ENCODE results near the gene SORL1.

The SORL1 gene

DNA sequence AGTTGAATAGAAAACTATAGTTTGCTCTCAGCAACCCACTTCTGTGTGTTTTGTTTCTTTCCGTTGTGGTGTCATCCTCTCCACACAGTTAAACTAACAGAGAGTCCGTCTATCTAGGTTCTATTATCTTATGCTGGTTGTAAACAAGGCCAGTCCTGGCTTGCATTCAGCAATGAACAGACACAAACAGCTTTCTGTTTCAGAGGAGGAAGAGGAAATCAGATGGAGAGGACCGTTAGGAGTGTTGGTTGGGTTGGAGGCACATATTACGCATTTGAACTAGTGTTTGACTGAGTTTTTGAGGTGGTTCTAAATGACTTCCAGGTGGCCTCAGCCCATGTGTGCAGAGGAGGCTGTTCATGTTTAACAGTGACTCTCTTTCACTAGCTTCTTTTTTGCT is 130.2 kb downstream of the SORL1 start:
- DNase-seq (ENCODE audit: low read depth in 2 of 2): no peak

DNA sequence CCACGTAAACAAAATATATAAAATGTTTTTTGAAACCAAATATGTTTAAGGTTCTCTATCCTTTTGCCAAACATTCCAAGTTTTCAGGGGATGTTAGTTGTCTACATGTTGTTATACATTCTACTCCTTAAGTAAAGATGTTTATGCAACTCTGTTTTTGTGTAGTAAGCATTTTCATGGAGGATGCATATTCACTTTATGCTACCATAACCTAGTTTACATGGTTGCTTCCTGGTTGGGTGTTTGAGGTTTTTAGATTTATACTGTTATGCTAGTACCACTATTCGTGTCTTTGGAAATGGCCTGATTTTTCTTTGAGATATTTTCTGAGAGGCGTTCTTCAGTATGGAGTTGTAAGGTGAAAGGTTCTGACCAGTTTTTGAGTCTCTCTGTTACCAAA is 131.7 kb downstream of the SORL1 start:
- no peak for DNase-seq (ENCODE audit: low read depth in 2 of 2)

DNA sequence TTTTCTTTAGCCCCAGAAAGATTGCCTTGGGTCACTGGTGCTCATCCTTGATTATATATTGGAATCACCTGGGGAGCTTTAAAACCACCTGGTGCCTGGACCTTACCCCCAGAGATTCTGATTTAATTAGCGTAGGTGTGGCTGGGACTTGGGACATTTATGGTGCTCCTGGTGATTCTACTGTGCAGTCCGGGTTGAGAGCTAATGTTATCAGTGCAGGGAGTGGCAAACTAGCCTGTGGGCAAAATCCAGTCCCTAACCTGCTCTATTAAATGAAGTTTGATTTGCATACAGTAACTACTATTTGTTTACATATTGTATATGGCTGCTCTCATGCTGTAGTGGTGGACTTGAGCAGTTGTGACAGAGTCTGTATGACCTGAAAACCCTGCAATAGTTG is 134.6 kb downstream of the SORL1 start:
- no peak for DNase-seq (ENCODE audit: low read depth in 2 of 2)

DNA sequence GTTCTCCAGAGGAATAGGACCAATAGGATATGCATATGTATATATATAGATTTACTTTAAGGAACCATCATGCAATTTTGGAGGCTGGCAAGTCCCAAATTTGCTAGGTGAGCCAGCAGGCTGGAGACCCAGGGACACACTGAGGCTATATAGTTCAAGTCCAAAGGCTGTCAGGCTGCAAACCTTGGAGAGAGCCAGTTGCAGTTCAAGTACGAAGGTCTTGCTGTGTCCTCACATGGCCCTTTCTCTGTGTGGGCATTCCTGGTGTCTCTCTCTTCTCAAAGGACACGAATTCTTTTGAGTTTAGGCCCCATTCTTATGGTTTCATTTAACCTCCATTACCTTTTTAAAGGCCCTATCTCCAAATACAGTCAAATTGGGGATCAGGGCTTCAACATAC is 135.1 kb downstream of the SORL1 start:
- DNase-seq (ENCODE audit: low read depth in 2 of 2): no peak

DNA sequence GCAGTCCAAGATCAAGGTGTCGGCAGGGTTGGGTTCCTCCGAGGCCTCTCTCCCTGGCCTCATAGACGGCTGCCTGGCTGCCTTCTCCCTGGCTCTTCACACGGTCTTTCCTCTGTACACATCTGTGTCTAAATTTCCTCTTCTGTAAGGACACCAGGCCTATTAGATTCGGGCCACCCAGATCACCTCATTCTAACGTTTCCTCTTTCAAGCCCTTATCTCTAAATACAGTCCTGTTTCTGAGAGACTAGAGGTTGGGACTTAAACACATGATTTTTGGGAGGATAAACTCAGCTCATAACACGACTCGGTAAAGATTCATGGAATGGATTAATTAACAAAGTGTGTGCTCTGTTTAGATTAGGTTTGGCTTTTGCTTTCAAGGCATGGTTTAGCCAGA is 136.6 kb downstream of the SORL1 start:
- DNase-seq (ENCODE audit: low read depth in 2 of 2): no peak

DNA sequence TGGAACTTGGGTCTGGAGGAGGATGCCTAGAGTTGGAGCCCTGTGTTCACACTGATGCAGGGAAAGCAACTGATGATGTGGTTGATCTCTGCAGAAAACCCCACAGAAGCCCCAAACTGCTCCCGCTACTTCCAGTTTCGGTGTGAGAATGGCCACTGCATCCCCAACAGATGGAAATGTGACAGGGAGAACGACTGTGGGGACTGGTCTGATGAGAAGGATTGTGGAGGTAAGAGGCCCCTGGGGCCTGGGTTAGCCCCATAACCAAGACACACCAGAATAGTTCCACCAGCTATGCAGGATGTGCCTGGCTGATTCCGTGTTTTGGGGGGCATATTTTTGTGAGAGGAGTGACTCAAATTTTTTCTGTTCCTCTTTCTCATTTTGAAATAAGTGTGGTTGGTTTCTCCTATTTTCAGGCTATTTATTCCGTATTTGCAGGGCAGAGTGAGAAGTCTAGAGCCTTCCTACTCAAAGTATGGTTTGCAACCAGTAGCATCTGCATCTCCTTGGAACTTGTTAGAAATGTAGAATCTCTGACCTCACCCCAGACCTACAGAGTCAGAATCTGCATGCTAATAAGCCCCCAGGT is 137.9 kb downstream of the SORL1 start:
- DNase-seq (ENCODE audit: low read depth in 2 of 2): peak in 1 of 2 experiments; percentile 18

DNA sequence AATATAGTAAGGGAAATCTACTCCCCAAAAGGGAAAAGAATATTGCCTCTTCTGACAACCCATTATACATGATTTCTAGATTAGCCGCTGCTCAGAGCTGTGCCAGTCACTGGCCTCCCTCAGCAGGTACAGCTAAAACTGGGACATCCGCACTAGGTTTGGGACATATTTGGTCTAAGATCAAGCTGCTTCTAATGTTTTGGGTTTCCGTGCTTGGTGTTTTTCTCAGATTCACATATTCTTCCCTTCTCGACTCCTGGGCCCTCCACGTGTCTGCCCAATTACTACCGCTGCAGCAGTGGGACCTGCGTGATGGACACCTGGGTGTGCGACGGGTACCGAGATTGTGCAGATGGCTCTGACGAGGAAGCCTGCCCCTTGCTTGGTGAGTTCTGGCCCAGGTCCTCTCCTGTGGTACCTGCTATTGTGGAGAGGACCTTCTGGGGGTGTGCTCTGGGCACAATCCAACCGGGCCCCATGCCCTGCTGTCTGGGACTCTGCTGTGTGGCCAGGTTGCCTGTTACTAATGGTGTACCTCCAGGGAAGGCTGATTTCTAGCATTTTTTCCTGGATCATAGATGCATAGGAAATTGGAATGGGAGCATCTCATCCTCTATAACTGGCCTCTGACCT is 138.8 kb downstream of the SORL1 start:
- no peak for DNase-seq (ENCODE audit: low read depth in 2 of 2)

DNA sequence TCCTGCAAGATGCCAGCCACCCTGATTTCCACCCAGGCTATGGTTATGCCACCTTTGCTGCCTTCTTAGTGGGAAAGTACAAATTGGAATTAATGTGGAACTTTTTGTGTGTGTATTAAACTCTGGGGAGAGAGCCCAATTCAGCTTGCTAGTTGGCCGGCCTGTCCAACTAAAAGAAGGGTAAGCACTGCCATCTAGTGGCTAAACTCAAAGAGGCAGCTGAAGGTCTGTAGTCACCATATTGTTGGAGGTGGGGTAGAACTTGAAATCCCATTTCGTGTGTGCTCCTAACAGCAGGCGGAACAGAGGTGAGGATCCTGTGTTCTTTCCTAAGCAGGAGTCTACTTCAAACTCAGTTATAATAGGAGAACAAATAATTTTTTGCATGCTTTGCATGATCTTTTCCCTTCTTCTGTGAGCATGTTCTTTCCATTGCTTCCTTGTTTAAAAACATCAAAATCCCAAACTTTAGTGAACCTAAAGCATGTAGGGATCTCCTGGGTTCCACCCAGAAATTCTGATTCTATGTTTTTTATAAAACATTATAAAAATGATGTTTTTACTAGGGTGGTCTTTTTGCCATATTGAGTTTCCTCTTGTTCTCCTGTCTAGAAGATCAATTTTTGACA is 139.4 kb downstream of the SORL1 start:
- DNase-seq (ENCODE audit: low read depth in 2 of 2): peak; percentile 41 to 58

DNA sequence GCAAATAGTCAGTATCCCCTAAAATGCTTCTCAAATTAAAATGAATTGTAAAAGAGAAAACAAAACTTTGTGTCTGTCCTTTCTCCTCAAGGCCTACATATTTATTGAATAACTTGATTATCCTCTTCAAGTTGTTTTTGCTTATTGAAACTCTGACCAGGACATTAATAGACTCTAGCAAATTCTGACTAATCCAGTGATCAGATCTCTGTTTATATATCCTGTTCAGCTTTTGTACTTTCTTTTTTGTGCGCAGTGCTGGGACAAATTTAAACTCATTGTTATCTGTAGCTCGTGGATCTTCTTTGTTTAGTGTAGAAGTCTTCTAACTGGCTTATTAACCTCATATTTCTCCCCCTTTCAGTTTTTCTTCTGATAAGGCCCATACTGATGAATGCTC is 140.6 kb downstream of the SORL1 start:
- DNase-seq (ENCODE audit: low read depth in 2 of 2): no peak

DNA sequence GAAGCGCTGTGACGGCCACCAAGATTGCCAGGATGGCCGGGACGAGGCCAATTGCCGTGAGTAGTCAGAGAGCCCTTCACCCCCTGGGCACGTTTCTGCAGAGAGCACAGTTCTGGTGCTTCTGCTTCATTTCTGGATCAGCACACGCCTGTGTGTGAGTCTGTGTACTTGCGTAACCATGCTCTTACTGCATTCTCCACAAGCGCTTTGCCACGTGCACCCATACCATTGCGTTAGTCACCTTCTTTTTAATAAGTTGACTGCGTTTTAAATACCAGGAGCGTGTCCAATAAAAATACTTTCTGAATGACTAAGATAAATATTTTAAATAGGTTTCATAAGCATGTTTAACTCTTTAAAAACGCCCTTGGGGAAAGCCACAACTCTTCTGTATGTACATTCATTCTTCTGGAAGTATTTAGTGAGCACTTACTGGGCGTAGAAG is 143.6 kb downstream of the SORL1 start:
- DNase-seq (ENCODE audit: low read depth in 2 of 2): no peak

DNA sequence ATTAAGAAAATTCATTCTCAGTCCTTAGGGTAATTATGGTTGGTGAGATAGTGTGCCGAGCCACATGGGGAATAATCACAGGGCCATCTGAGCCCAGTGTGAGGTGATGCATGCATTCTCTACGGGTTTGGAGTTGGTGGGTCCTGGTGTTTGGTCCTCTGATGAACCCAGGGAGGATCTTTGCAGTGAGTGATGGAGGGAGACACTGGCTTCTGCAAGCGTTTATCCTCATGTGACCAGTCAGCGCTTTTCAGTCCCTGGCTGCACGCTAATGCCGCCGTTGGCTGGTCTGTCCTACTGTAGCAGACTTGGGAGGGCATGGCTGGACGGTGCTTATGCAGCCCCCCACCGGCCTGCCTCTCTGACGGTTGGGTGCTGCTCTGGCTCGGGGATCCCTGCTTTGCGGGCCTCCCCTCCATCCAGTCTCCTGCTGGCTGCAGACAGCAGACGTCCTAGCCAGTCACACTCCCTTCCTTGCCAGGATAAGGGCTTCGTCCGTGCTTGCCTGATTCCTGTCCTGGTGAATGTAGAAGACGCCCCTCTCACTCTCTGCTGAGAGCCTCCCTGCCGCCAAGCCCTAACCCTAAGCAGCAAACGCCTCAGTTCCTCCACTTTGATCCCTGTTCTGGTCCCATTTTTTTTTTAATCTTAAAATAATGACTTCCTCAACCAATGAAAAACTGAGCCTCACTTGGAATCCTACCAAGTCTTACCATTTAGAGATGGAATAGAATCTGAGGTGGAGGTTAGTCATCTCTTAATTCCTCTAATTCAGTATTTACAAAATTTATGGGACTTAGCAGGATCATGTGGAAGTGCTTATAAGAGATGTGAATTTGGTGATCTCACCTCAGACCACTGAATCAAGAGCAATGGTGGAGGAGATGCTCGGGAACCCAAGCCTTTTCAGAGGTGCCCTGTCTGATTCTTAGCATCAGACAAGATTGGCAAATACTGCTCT is 144.4 kb downstream of the SORL1 start:
- no peak for DNase-seq (ENCODE audit: low read depth in 2 of 2)

DNA sequence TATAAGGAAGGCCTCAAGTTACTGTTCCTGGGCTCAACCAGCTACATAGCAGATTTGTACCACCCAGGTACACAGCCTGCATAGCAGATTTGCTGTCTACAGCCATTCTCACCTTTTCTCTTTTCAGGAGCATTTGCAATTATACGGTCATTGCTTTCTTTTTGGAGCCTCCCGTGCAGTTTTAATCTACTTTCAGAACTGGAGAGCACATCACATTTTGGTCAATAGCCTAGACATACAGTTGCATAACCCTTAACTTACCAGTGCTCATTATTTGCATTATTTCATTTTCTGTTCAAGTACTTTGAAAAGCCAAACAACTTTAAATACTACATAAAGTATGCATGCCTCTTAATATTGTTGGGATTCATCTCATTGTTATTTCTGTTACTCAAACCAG is 151.2 kb downstream of the SORL1 start:
- DNase-seq (ENCODE audit: low read depth in 2 of 2): no peak

DNA sequence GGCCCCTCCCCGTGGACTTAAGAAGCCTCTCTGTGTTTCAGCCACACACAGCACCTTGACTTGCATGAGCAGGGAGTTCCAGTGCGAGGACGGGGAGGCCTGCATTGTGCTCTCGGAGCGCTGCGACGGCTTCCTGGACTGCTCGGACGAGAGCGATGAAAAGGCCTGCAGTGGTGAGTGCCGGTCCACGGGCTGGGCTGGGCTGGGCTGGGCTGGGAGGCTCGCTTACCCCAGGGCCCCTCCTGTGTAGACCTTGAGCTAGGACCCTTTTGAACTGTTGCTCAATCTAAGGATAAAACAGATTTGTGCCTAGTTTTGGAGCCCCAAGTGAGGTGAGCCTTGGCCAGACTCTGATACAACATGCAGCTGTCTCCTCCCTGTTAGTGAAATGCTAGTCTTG is 152.0 kb downstream of the SORL1 start:
- no peak for DNase-seq (ENCODE audit: low read depth in 2 of 2)

DNA sequence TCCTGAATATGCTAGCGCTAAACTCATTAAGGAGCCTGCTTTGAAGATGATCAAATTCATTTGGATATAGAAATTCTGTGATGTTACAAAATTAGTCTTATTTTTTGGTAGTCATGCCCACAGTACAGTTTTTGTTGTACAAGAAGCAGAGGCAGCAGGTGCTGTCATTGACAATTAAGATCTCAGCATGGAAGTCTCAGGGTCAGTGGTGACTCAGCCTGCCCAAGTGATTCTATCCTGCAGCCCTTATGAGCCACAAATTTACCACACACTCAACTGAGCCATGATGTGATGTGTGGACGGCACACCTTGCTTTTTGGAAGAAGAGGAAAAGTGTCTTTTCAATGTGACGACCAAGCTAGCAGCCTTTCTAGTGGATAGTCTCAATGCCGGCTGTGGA is 154.2 kb downstream of the SORL1 start:
- DNase-seq (ENCODE audit: low read depth in 2 of 2): no peak

DNA sequence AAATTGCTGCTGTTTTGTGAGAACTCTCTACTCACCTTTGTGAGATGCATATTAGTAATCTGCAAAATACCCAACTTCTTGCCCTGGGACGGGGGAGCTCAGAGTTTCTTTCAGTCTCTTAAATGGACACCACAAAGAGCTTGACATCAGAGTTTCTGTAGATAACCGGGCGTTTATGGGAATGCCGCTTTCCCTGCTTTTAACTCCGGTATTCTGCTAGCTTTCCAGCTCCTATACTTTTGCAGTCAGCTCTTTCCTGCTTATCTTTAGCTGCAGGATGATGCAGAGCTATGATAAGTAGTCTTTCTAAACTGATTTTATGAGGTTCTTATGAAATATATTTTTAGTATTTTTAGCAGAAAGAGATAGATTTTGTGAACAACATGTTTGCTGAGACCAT is 155.2 kb downstream of the SORL1 start:
- no peak for DNase-seq (ENCODE audit: low read depth in 2 of 2)

DNA sequence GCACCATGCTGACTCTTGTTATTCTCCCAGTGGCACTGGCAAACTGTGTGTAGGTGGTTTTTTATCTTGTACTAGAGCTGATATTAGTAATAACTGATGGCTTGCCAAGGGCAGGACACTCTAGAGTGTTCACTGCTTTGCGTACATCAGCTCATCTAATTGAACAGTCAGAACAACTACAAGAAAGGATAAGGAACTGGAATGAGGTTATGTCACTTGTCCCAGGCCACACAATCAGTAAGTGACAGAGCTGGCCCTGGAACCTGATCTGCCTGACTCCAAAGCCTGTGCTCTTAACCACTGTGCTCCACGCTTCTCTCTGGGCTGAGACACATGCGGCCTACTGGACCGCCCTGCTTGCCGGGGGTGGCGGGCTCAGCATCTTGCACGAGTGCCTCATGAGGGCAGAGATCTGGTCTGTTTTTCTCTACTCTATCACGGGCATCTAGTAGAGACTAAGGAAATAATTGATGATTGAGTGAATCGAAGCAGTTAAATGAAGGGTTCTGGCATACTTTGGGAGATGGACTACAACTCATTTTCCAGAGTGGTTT is 156.5 kb downstream of the SORL1 start:
- no peak for DNase-seq (ENCODE audit: low read depth in 2 of 2)

DNA sequence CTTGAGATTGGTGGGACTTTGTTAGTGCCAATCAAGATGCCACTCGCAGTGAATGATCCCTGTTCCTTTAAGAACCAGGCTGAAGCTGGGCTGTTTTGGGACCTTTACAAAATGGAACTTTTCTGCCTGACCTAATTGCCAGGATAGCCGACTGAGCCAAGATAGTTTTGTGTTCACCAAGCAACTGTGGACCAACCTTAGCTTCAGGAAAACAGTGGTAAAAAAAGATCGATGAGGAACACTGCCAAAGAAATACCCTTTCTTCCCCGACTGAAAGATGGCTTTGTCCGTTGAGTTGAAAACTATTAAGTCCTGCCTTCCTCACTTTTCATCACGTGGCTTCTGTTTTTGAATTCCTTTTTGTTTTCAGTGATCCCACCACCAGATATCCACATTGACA is 158.6 kb downstream of the SORL1 start:
- DNase-seq (ENCODE audit: low read depth in 2 of 2): no peak

DNA sequence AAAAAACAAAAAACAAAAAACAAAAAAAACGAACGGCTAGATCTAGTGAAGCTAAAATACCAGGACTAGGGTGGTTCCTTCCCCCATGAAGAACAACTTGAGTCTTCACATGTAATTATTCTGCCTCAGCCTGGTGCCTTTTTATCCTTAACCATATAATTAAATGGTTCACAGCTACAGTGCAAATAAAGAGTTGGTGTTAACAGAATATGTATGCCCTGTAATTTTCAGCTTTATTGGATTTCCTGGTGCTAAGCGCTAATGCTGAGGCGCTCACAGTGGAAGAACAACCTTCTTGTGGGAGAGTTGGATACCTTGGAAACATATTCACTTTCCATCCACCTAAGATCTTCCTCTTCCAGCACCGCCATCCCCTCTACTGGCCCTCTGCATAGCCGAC is 159.1 kb downstream of the SORL1 start:
- DNase-seq (ENCODE audit: low read depth in 2 of 2): no peak

DNA sequence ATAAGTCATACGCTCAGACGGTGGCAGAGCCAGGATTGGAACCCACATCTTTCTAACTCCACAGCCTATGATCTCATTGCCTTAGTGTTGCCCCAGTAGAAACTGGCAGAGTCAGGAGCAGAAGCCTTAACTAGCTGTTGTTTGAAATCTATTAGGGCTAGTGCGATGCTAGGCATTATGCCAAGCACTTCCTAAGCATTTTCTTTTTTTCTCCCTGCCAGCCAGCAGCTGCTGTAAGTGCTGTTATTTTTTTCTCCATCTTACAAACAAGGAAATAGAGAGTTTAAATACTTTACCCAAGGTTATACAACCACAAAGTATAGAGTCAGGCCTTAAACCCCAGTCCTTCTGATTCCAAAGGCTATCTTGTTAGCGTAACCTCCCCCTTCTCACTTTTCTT is 161.6 kb downstream of the SORL1 start:
- no peak for DNase-seq (ENCODE audit: low read depth in 2 of 2)

DNA sequence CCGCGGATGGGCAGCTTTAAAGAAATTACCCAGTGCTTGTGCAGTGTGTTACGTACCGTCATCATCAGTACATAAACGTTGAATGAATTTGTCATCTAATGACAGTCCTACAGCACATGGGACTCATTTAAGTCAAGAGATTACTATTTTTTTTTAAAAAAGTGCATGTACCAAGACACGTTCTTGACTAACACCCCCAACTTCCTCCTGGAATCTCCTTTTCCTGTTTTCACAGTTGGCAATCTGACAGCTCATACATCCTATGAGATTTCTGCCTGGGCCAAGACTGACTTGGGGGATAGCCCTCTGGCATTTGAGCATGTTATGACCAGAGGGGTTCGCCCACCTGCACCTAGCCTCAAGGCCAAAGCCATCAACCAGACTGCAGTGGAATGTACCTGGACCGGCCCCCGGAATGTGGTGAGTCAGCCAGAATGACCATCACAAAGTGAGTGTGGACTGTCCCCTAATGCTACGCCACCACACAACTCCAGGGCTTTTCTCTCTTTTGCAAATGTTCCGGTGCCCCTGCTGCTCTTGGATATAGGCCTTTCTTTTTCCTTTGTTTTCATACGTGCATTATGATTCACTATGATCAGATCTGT is 162.6 kb downstream of the SORL1 start:
- DNase-seq (ENCODE audit: low read depth in 2 of 2): no peak

DNA sequence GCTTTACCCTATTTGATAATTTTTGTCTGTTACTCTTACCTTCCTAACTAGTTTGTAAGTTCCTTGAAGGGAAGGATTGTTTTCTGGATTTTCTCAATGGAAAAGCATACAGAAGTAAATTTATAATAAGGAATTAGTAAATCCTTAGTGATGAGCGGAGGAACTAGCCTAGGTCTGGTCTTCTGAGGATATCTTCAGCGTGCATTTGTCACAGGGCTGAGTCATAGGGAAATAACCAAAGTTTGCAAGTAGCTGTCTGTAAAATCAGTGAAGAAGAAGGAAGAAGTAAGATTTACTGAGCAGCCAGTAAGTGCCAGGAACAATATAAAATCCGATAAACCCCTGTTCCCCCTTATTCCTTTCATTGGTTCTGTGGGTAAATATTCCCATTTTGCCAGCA is 163.4 kb downstream of the SORL1 start:
- no peak for DNase-seq (ENCODE audit: low read depth in 2 of 2)

DNA sequence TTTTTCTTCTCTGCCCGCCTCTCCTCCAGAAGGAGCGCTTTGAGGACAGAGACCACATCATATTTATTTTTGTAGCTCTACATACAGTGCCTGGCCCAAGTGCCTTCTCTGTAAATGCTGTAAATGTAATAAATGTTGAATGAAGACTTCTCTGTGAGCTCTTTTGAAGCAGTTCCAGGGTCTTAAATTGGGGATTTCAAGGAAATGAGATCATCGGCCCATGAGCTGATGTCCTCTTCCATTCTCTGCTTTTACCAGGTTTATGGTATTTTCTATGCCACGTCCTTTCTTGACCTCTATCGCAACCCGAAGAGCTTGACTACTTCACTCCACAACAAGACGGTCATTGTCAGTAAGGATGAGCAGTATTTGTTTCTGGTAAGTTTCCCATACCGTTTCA is 166.4 kb downstream of the SORL1 start:
- DNase-seq (ENCODE audit: low read depth in 2 of 2): no peak
